ENCODE data around the gene RAB18. TPM values are rescaled to one million over a fixed set of nuclear protein-coding genes. Genes with fewer than 3 reads are reported as not detected.

The RAB18 gene
- total RNA-seq, 1 donor from 2014 or later, result 162 TPM

- Mint-ChIP-seq H3K36me3 (ENCODE audit: low read depth, unreplicated experiment) (no peaks in the 10 kb centered on the region), H3K27ac (ENCODE audit: unreplicated experiment) (no peak overlapping the region), H3K27me3 (ENCODE audit: low read depth, unreplicated experiment) (peaks cover 2% of the 10 kb centered on the region), H3K4me1 (ENCODE audit: low read depth, unreplicated experiment) (no peaks in the 10 kb centered on the region), H3K9me3 (ENCODE audit: unreplicated experiment) (peaks cover 3% of the 10 kb centered on the region), H3K4me3 (ENCODE audit: unreplicated experiment) (no peak overlapping the region)
- Histone ChIP-seq H3K4me3 (ENCODE audit: insufficient read depth, low read depth, low read length) (no peak overlapping the region), H3K4me2 (ENCODE audit: low read length) (no peak overlapping the region), H2AFZ (ENCODE audit: low read depth, low read length) (no peak overlapping the region), H4K20me1 (ENCODE audit: insufficient read depth, low read length) (no peaks in the 10 kb centered on the region), H3K79me2 (ENCODE audit: insufficient read depth, low read length) (no peaks in the 10 kb centered on the region), H3K27me3 (ENCODE audit: insufficient read depth, low read length) (no peaks in the 10 kb centered on the region), H3K36me3 (ENCODE audit: insufficient read depth, low read length) (no peaks in the 10 kb centered on the region), H3K4me1 (ENCODE audit: insufficient read depth, low read length) (no peaks in the 10 kb centered on the region), H3K9me3 (ENCODE audit: insufficient read depth, low read depth, low read length) (no peaks in the 10 kb centered on the region), H3K27ac (ENCODE audit: low read depth, low read length) (no peak overlapping the region), H3K9ac (ENCODE audit: low read length) (no peak overlapping the region)
- FAIRE-seq, result no peak
- DNase-seq (ENCODE audit: low read depth), result no peak
- no peak for TF ChIP-seq EZH2 (IDR thresholded peaks at IDR 0.05; ENCODE audit: insufficient read depth, low read length)
Observed at GRCh38 chr10:27496137-27496536, 8.0 kb upstream of the RAB18 start.

GRCh38 chr10:27500096-27500495 lies 4.0 kb upstream of the RAB18 start:
- Histone ChIP-seq H3K9ac (ENCODE audit: low read length) (no peak overlapping the region), H3K36me3 (ENCODE audit: insufficient read depth, low read length) (no peaks in the 10 kb centered on the region), H3K9me3 (ENCODE audit: insufficient read depth, low read depth, low read length) (no peaks in the 10 kb centered on the region), H4K20me1 (ENCODE audit: insufficient read depth, low read length) (peaks cover 4% of the 10 kb centered on the region), H2AFZ (ENCODE audit: low read depth, low read length) (no peak overlapping the region), H3K4me1 (ENCODE audit: insufficient read depth, low read length) (no peaks in the 10 kb centered on the region), H3K4me3 (ENCODE audit: insufficient read depth, low read depth, low read length) (no peak overlapping the region), H3K27me3 (ENCODE audit: insufficient read depth, low read length) (no peaks in the 10 kb centered on the region), H3K4me2 (ENCODE audit: low read length) (no peak overlapping the region), H3K79me2 (ENCODE audit: insufficient read depth, low read length) (peaks cover 10% of the 10 kb centered on the region), H3K27ac (ENCODE audit: low read depth, low read length) (no peak overlapping the region)
- FAIRE-seq (no peak), DNase-seq (ENCODE audit: low read depth) (no peak)
- H3K4me1 Mint-ChIP-seq (ENCODE audit: low read depth, unreplicated experiment), result no peaks in the 10 kb centered on the region
- no peaks in the 10 kb centered on the region for H3K9me3 Mint-ChIP-seq (ENCODE audit: unreplicated experiment)
- no peak overlapping the region for H3K27ac Mint-ChIP-seq (ENCODE audit: unreplicated experiment)
- H3K27me3 Mint-ChIP-seq (ENCODE audit: low read depth, unreplicated experiment), result peaks cover 2% of the 10 kb centered on the region
- no peak overlapping the region for H3K4me3 Mint-ChIP-seq (ENCODE audit: unreplicated experiment)
- H3K36me3 Mint-ChIP-seq (ENCODE audit: low read depth, unreplicated experiment), result no peaks in the 10 kb centered on the region
- TF ChIP-seq CTCF (IDR thresholded peaks at IDR 0.05; ENCODE audit: insufficient read depth, low read depth, low read length) (no peak), EZH2 (IDR thresholded peaks at IDR 0.05; ENCODE audit: insufficient read depth, low read length) (no peak)

- TF ChIP-seq EZH2 (IDR thresholded peaks at IDR 0.05; ENCODE audit: insufficient read depth, low read length), result no peak
- no peak for TF ChIP-seq CTCF (IDR thresholded peaks at IDR 0.05; ENCODE audit: insufficient read depth, low read depth, low read length)
- H3K27me3 Mint-ChIP-seq (ENCODE audit: low read depth, unreplicated experiment), result peaks cover 2% of the 10 kb centered on the region
- no peak for FAIRE-seq
Observed at GRCh38 chr10:27500886-27501285, 3.2 kb upstream of the RAB18 start.

More at GRCh38 chr10:27500886-27501285, 3.2 kb upstream of the RAB18 start:
- H3K9me3 Mint-ChIP-seq (ENCODE audit: unreplicated experiment), result no peaks in the 10 kb centered on the region
- Histone ChIP-seq H3K4me1 (ENCODE audit: insufficient read depth, low read length) (peaks cover 3% of the 10 kb centered on the region), H3K36me3 (ENCODE audit: insufficient read depth, low read length) (no peaks in the 10 kb centered on the region), H3K27me3 (ENCODE audit: insufficient read depth, low read length) (no peaks in the 10 kb centered on the region), H3K9me3 (ENCODE audit: insufficient read depth, low read depth, low read length) (no peaks in the 10 kb centered on the region), H3K9ac (ENCODE audit: low read length) (no peak overlapping the region), H4K20me1 (ENCODE audit: insufficient read depth, low read length) (peaks cover 9% of the 10 kb centered on the region), H2AFZ (ENCODE audit: low read depth, low read length) (no peak overlapping the region), H3K79me2 (ENCODE audit: insufficient read depth, low read length) (peaks cover 18% of the 10 kb centered on the region), H3K4me2 (ENCODE audit: low read length) (no peak overlapping the region), H3K27ac (ENCODE audit: low read depth, low read length) (no peak overlapping the region), H3K4me3 (ENCODE audit: insufficient read depth, low read depth, low read length) (no peak overlapping the region)
- no peak for DNase-seq (ENCODE audit: low read depth)
- peaks cover 4% of the 10 kb centered on the region for H3K4me1 Mint-ChIP-seq (ENCODE audit: low read depth, unreplicated experiment)
- no peak overlapping the region for H3K27ac Mint-ChIP-seq (ENCODE audit: unreplicated experiment)
- H3K36me3 Mint-ChIP-seq (ENCODE audit: low read depth, unreplicated experiment), result no peaks in the 10 kb centered on the region
- no peak overlapping the region for H3K4me3 Mint-ChIP-seq (ENCODE audit: unreplicated experiment)

Measured in astrocyte (in vitro differentiated cells and primary cell).